ENCODE measurements around the gene MBOAT2. TPM values are rescaled to one million over a fixed set of nuclear protein-coding genes. Genes with fewer than 3 reads are reported as not detected.

MBOAT2 gene
- total RNA-seq, 1 experiment from 2014 or later, result 16.8 TPM

DNA sequence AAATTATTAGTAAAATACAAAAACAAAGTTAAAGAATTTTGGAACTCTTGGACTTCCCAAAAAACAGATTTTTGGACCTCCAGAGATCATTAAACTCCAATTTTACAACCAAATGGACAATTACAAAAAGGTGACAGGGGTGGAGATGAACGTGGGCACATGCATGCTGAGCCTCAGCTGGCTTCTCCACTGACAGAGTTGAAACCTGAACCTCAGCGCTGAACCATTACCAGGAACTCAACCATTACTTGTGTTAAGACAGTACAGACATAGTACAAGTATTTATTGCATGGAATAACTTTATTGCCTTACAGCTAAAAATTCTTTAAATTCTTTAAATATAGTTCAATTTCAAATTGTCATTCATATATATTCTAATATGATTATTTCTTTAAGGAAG lies 133.0 kb downstream of the MBOAT2 start:
- H3K9me3 ChIP-seq (ENCODE audit: control insufficient read depth in 1 of 2, insufficient read depth in 1 of 2, low read depth in 1 of 2, low read length in 2 of 2), result no peaks in the 10 kb centered on the region
- H3K4me2 ChIP-seq (ENCODE audit: low read length), result no peak overlapping the region
- DNase-seq (ENCODE audit: low read depth, low spot score), result no peak
- ATAC-seq, result no peak
- CTCF ChIA-PET, result no interaction called here
- no peaks in the 10 kb centered on the region for H4K20me1 ChIP-seq (ENCODE audit: insufficient read depth)
- H3K9ac ChIP-seq (ENCODE audit: low read length), result no peak overlapping the region
- intact Hi-C loops (cut with micrococcal nuclease), result loop anchor here (5.0 to 10.0 kb wide), 2 partner anchors 117 to 464 kb away; no protein-coding TSS in a partner anchor
- H3K4me1 ChIP-seq (ENCODE audit: control insufficient read depth in 1 of 2, insufficient read depth in 2 of 2, low read length in 2 of 2), result no peaks in the 10 kb centered on the region
- BruUV-seq (replicated peaks), result no TSS peak
- H3K79me2 ChIP-seq (ENCODE audit: insufficient read depth, low read length), result no peaks in the 10 kb centered on the region
- H2AFZ ChIP-seq (ENCODE audit: low read depth, low read length, poor library complexity, severe bottlenecking), result no peak overlapping the region
- no peak overlapping the region for H3K27ac ChIP-seq (ENCODE audit: low read depth, low read length)
- TF ChIP-seq EGR1 (IDR thresholded peaks at IDR 0.05; ENCODE audit: low read depth), result no peak
- no peak for TF ChIP-seq CBX3 (IDR thresholded peaks at IDR 0.05; ENCODE audit: low read depth)
- TF ChIP-seq, protein P1, sequence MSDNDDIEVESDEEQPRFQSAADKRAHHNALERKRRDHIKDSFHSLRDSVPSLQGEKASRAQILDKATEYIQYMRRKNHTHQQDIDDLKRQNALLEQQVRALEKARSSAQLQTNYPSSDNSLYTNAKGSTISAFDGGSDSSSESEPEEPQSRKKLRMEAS (IDR thresholded peaks at IDR 0.05), result no peak
- TF ChIP-seq ZNF274 (IDR thresholded peaks at IDR 0.05; ENCODE audit: low read depth, low read length), result no peak
- no peak for TF ChIP-seq SP1 (IDR thresholded peaks at IDR 0.05; ENCODE audit: low read depth)
- TF ChIP-seq ZFX (IDR thresholded peaks at IDR 0.05), result no peak
- no peak for TF ChIP-seq RAD21 (IDR thresholded peaks at IDR 0.05; ENCODE audit: low read depth)
- TF ChIP-seq FOSL1 (IDR thresholded peaks at IDR 0.05; ENCODE audit: low read depth), result no peak
- TF ChIP-seq, protein P2, sequence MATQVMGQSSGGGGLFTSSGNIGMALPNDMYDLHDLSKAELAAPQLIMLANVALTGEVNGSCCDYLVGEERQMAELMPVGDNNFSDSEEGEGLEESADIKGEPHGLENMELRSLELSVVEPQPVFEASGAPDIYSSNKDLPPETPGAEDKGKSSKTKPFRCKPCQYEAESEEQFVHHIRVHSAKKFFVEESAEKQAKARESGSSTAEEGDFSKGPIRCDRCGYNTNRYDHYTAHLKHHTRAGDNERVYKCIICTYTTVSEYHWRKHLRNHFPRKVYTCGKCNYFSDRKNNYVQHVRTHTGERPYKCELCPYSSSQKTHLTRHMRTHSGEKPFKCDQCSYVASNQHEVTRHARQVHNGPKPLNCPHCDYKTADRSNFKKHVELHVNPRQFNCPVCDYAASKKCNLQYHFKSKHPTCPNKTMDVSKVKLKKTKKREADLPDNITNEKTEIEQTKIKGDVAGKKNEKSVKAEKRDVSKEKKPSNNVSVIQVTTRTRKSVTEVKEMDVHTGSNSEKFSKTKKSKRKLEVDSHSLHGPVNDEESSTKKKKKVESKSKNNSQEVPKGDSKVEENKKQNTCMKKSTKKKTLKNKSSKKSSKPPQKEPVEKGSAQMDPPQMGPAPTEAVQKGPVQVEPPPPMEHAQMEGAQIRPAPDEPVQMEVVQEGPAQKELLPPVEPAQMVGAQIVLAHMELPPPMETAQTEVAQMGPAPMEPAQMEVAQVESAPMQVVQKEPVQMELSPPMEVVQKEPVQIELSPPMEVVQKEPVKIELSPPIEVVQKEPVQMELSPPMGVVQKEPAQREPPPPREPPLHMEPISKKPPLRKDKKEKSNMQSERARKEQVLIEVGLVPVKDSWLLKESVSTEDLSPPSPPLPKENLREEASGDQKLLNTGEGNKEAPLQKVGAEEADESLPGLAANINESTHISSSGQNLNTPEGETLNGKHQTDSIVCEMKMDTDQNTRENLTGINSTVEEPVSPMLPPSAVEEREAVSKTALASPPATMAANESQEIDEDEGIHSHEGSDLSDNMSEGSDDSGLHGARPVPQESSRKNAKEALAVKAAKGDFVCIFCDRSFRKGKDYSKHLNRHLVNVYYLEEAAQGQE (IDR thresholded peaks at IDR 0.05; ENCODE audit: low read depth), result no peak
- TF ChIP-seq, protein P3, sequence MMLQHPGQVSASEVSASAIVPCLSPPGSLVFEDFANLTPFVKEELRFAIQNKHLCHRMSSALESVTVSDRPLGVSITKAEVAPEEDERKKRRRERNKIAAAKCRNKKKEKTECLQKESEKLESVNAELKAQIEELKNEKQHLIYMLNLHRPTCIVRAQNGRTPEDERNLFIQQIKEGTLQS (IDR thresholded peaks at IDR 0.05), result no peak
- TF ChIP-seq ELF1 (IDR thresholded peaks at IDR 0.05; ENCODE audit: borderline replicate concordance, low read depth), result no peak
- TF ChIP-seq, protein P4, sequence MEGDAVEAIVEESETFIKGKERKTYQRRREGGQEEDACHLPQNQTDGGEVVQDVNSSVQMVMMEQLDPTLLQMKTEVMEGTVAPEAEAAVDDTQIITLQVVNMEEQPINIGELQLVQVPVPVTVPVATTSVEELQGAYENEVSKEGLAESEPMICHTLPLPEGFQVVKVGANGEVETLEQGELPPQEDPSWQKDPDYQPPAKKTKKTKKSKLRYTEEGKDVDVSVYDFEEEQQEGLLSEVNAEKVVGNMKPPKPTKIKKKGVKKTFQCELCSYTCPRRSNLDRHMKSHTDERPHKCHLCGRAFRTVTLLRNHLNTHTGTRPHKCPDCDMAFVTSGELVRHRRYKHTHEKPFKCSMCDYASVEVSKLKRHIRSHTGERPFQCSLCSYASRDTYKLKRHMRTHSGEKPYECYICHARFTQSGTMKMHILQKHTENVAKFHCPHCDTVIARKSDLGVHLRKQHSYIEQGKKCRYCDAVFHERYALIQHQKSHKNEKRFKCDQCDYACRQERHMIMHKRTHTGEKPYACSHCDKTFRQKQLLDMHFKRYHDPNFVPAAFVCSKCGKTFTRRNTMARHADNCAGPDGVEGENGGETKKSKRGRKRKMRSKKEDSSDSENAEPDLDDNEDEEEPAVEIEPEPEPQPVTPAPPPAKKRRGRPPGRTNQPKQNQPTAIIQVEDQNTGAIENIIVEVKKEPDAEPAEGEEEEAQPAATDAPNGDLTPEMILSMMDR (IDR thresholded peaks at IDR 0.05 in 2 of 3, conservative IDR thresholded peaks at IDR 0.05 in 1 of 3; ENCODE audit: borderline replicate concordance in 1 of 3, insufficient read depth in 1 of 3, low read depth in 2 of 3, low read length in 2 of 3), result no peak
- TF ChIP-seq YY1 (IDR thresholded peaks at IDR 0.05; ENCODE audit: extremely low read depth, insufficient replicate concordance, low read depth, low read length), result no peak
- no peak for TF ChIP-seq POLR2A (IDR thresholded peaks at IDR 0.05; ENCODE audit: borderline replicate concordance, extremely low read depth, insufficient read depth, insufficient read length)
- TF ChIP-seq JUND (IDR thresholded peaks at IDR 0.05), result no peak
- TF ChIP-seq SIN3A (IDR thresholded peaks at IDR 0.05; ENCODE audit: low read depth), result no peak
- no peak for TF ChIP-seq TCF7L2 (IDR thresholded peaks at IDR 0.05; ENCODE audit: borderline replicate concordance, extremely low read depth, insufficient read depth, insufficient read length)
- no peak for TF ChIP-seq POLR2AphosphoS5 (IDR thresholded peaks at IDR 0.05; ENCODE audit: low read depth, low read length)
- no peak for TF ChIP-seq EZH2phosphoT487 (IDR thresholded peaks at IDR 0.05; ENCODE audit: borderline replicate concordance)
- TF ChIP-seq, protein P5, sequence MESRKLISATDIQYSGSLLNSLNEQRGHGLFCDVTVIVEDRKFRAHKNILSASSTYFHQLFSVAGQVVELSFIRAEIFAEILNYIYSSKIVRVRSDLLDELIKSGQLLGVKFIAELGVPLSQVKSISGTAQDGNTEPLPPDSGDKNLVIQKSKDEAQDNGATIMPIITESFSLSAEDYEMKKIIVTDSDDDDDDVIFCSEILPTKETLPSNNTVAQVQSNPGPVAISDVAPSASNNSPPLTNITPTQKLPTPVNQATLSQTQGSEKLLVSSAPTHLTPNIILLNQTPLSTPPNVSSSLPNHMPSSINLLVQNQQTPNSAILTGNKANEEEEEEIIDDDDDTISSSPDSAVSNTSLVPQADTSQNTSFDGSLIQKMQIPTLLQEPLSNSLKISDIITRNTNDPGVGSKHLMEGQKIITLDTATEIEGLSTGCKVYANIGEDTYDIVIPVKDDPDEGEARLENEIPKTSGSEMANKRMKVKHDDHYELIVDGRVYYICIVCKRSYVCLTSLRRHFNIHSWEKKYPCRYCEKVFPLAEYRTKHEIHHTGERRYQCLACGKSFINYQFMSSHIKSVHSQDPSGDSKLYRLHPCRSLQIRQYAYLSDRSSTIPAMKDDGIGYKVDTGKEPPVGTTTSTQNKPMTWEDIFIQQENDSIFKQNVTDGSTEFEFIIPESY (IDR thresholded peaks at IDR 0.05; ENCODE audit: extremely low read depth, insufficient replicate concordance, low read length), result no peak
- RAD21 ChIA-PET (ENCODE audit: low non-redundant PET in 1 of 2, low total read pairs in 2 of 2, uncharacterized antibody in 2 of 2, unreplicated experiment in 2 of 2), result no interaction called here
- POLR2A ChIA-PET, result no interaction called here
- no peaks in the 10 kb centered on the region for H3K36me3 ChIP-seq (ENCODE audit: control insufficient read depth in 1 of 2, insufficient read depth in 2 of 2, low read length in 2 of 2)
- no peaks in the 10 kb centered on the region for H3K9me2 ChIP-seq (ENCODE audit: insufficient read depth)
- no peaks in the 10 kb centered on the region for H3K27me3 ChIP-seq (ENCODE audit: insufficient read depth, low read length)
- H3K4me3 ChIP-seq (replicated peaks in 1 of 2; ENCODE audit: low read depth in 1 of 2, low read length in 2 of 2), result no peak overlapping the region

Data from HCT116 (cell line).